B cell (primary cell): ENCODE data around the gene PLEKHG4B.

ENCODE experiments used
- EZH2 ChIP-seq: IDR thresholded peaks from 2 replicates; pipeline ENCODE4 v1.6.1; 2012; ENCODE audit warnings: borderline replicate concordance, low read depth, mild to moderate bottlenecking, moderate library complexity, low read length; ENCODE audit not compliant: insufficient read depth, poor library complexity, severe bottlenecking
- TF ChIP-seq, protein P1 (sequence below): fragments of 200-600 bp; IDR thresholded peaks from one replicate; pipeline ENCODE4 v1.8.0; 2022; ENCODE audit warnings: antibody characterized with exemption, mild to moderate bottlenecking

DNA sequence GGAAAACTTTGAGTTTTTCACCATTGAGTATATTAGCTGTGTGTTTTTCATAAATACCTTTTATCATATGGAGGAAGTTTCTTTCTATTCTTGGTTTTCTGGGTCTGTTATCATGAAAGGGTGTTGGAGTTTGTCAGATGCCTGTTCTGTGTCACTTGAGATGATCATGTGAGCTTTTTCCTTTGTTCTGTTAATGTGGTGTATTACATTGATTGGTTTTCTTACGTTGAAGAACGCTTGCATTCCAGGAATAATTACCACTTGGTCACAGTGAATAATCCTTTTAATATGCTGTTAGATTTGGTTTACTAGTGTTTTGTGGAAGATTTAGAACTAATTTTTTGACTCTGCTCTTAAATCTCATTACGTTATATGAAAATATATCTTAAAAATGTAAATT is 7.8 kb downstream of the PLEKHG4B start:
- TF ChIP-seq, protein P1, sequence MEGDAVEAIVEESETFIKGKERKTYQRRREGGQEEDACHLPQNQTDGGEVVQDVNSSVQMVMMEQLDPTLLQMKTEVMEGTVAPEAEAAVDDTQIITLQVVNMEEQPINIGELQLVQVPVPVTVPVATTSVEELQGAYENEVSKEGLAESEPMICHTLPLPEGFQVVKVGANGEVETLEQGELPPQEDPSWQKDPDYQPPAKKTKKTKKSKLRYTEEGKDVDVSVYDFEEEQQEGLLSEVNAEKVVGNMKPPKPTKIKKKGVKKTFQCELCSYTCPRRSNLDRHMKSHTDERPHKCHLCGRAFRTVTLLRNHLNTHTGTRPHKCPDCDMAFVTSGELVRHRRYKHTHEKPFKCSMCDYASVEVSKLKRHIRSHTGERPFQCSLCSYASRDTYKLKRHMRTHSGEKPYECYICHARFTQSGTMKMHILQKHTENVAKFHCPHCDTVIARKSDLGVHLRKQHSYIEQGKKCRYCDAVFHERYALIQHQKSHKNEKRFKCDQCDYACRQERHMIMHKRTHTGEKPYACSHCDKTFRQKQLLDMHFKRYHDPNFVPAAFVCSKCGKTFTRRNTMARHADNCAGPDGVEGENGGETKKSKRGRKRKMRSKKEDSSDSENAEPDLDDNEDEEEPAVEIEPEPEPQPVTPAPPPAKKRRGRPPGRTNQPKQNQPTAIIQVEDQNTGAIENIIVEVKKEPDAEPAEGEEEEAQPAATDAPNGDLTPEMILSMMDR, result no peak
- no peak for TF ChIP-seq EZH2
